Retinal pigment epithelial cell (primary cell): ENCODE data around the gene TMED1.

Experiments used
- DNase-seq: peaks from one replicate; pipeline ENCODE4 v3.0.0-alpha.2; 2010; ENCODE audit warnings: low read depth
- H3K4me3 ChIP-seq: 2 replicates; pipeline ENCODE4 v1.5.1; 2011; ENCODE audit warnings: mild to moderate bottlenecking, low read length, control low read depth, moderate library complexity
- CTCF ChIP-seq: conservative IDR thresholded peaks from 2 replicates; pipeline ENCODE4 v1.5.1; 2011; ENCODE audit warnings: low read depth, low read length, control low read depth, inconsistent platforms

TMED1 gene

GRCh38 chr19:10835089-10835753 is 791 bp downstream of the TMED1 start:
- H3K4me3 ChIP-seq = peak overlapping the region; percentile 38
- no peak for TF ChIP-seq CTCF
- no peak for DNase-seq

DNA sequence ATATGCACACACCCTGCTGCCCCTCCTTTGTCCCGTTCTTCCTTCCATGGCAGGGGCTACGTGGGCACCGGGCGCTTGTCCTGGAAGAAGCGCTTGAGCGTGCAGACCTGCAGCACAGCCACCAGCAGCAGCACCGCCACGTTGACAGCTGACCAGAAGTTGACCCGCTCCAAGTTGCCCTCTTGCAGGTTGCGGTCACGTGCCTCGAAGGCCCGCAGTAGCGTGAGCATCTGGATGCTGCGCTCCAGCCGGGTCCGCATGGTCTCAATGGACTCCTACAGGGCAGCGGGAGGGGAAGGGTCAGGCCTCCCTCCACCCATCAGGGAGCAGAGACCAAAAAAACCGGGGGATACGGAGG is 3.1 kb downstream of the TMED1 start:
- H3K4me3 ChIP-seq = no peak overlapping the region
- no peak for DNase-seq
- TF ChIP-seq CTCF = no peak

GRCh38 chr19:10831987-10832938 is 3.7 kb downstream of the TMED1 start:
- H3K4me3 ChIP-seq = no peak overlapping the region
- no peak for TF ChIP-seq CTCF
- no peak for DNase-seq

DNA sequence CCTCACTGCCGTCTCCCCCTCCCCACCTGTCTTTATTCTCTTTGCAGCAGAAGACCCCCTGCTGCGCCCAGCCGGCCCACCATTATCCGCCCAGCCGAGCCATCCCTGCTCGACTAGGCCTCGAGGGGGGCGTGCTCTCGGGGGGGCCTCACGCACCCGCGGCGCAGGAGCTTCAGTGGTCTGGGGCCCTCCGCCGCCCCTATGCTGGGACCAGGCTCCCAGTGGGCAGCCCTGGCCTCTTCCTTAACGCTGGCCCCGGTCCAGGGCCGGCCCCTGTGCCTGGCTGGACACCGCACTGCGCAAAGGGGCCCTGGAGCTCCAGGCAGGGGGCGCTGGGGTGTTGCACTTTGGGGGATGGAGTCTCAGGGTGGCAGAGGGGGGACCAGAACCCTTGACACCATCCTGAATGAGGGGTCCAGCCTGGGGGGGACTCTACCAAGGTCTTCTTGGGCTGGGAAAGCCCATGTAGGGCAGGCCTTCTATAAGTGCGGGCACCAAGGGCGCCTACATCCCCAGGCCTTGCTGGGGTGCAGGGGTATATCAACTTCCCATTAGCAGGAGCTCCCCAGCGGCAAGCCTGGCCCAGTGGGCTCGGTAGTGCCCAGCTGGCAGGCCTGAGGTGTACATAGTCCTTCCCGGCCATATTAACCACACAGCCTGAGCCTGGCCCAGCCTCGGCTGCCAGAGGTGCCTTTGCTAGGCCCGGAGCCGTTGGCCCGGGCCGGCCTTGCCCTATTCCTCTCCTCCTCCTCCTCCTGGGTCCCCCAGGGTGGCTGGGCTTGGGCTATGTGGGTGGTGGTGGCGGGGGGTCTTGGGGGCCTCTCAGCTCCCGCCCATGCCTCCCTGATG is 4.9 kb downstream of the TMED1 start:
- no peak overlapping the region for H3K4me3 ChIP-seq
- no peak for TF ChIP-seq CTCF
- no peak for DNase-seq

DNA sequence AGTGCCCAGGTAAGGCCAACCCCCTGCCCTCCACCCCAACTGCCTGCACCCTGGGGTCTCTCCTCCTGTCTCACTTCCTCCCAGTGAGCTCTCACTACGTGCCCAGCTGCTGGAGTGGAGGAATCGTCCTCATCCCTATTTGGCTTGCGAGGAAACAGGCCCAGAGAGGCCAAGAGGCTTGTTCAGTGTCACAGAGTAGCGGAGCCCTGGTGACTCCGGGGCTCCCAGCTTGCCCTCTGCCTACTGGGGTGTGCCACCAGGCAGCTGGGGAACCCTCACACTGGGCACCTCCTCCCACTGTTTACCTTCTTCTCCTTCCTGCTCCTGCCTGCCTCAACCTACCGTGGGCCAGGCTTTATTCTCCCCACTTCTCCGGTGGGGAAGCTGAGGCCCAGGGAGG is 5.6 kb downstream of the TMED1 start:
- TF ChIP-seq CTCF = no peak
- no peak for DNase-seq
- no peak overlapping the region for H3K4me3 ChIP-seq

DNA sequence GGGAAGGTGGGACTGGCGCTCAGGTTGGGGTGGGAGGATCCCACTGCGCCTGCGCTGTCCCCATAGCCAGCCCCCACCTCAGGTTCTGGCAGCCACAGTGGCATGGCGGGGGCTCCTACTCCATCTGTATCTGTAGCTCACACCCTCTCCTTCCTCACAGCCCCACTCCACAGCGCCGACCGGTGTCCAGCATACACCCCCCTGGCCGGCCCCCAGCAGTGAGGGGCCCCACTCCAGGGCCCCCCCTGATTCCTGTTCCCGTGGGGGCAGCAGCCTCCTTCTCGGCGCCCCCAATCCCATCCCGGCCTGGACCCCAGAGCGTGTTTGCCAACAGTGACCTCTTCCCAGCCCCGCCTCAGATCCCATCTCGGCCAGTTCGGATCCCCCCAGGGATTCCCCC is 6.0 kb downstream of the TMED1 start:
- DNase-seq = no peak
- no peak for TF ChIP-seq CTCF
- no peak overlapping the region for H3K4me3 ChIP-seq
